GM18505 (cell line): ENCODE results near the gene CC2D1A.

Source experiments
- ATAC-seq: cut with Tn5 transposase; IDR thresholded peaks from one replicate; pipeline ENCODE4 v1.9.1; 2021; ENCODE audit not compliant: unreplicated experiment
- POLR2A ChIP-seq: IDR thresholded peaks from 4 replicates; pipeline ENCODE4 v1.6.1; 2011; ENCODE audit warnings: borderline replicate concordance; ENCODE audit not compliant: insufficient read depth, insufficient read length; ENCODE audit errors: extremely low read depth

Gene CC2D1A

GRCh38 chr19:13951799-13952153 lies 45.8 kb downstream of the CC2D1A start:
- no peak for ATAC-seq
- TF ChIP-seq POLR2A: no peak

- ATAC-seq: peak; percentile 92
- TF ChIP-seq POLR2A: peak; percentile 68
Observed at GRCh38 chr19:13952154-13952930, 46.3 kb downstream of the CC2D1A start, which contains the start of gene DCAF15. Gene DCAF15, plus strand, starts transcription at chr19:13952509. Its CDS starts 4 bp downstream, at chr19:13952513.

- no peak for TF ChIP-seq POLR2A
- ATAC-seq: no peak
Observed at GRCh38 chr19:13952931-13953531, 47.0 kb downstream of the CC2D1A start.

- no peak for ATAC-seq
- TF ChIP-seq POLR2A: no peak
Observed at GRCh38 chr19:13954185-13954584, 48.2 kb downstream of the CC2D1A start.

- no peak for ATAC-seq
Observed at GRCh38 chr19:13955662-13956364, 49.8 kb downstream of the CC2D1A start.

GRCh38 chr19:13956365-13956744 lies 50.4 kb downstream of the CC2D1A start:
- no peak for ATAC-seq
- no peak for TF ChIP-seq POLR2A

More at GRCh38 chr19:13955662-13956364, 49.8 kb downstream of the CC2D1A start:
- TF ChIP-seq POLR2A: no peak

- no peak for ATAC-seq
- no peak for TF ChIP-seq POLR2A
Observed at GRCh38 chr19:13957051-13957450, 51.0 kb downstream of the CC2D1A start.

GRCh38 chr19:13958043-13958442 lies 52.0 kb downstream of the CC2D1A start:
- no peak for TF ChIP-seq POLR2A
- ATAC-seq: no peak

GRCh38 chr19:13959141-13959961 lies 53.4 kb downstream of the CC2D1A start:
- TF ChIP-seq POLR2A: no peak
- no peak for ATAC-seq

GRCh38 chr19:13959962-13960862 lies 54.2 kb downstream of the CC2D1A start:
- no peak for TF ChIP-seq POLR2A
- ATAC-seq: no peak

- no peak for TF ChIP-seq POLR2A
- no peak for ATAC-seq
Observed at GRCh38 chr19:13960863-13961784, 55.1 kb downstream of the CC2D1A start.
